Fibroblast of lung (primary cell): ENCODE results near the gene ACSS3. TPM values are rescaled to one million over a fixed set of nuclear protein-coding genes. Genes with fewer than 3 reads are reported as not detected.
A peak's percentile ranks its signal among the peaks of the same experiment; 100 is the strongest.

ENCODE experiments used
- DNase-seq, 2 donors: peaks; one replicate each; pipeline versions ENCODE4 v3.0.0 to v3.0.0-alpha.2; 2010; ENCODE audit warnings: low read depth in 2 of 2
- H2AFZ ChIP-seq: 2 replicates; pipeline ENCODE4 v1.5.1; 2012; ENCODE audit warnings: low read length, control low read depth, inconsistent platforms
- H3K27ac ChIP-seq: 2 replicates; pipeline ENCODE4 v1.5.1; 2011; ENCODE audit warnings: low read length, control low read depth; ENCODE audit not compliant: insufficient read depth
- H3K27me3 ChIP-seq: 2 replicates; pipeline ENCODE4 v1.5.1; 2011; ENCODE audit warnings: mild to moderate bottlenecking, low read length; ENCODE audit not compliant: control insufficient read depth, insufficient read depth
- H3K36me3 ChIP-seq: 2 replicates; pipeline ENCODE4 v1.5.1; 2011; ENCODE audit warnings: low read length; ENCODE audit not compliant: control insufficient read depth, insufficient read depth
- H3K4me1 ChIP-seq: 2 replicates; pipeline ENCODE4 v1.5.1; 2011; ENCODE audit warnings: low read length; ENCODE audit not compliant: control insufficient read depth, insufficient read depth; ENCODE audit errors: extremely low read depth
- H3K4me2 ChIP-seq: 2 replicates; pipeline ENCODE4 v1.5.1; 2011; ENCODE audit warnings: low read length, control low read depth; ENCODE audit not compliant: insufficient read depth; ENCODE audit errors: extremely low read depth
- H3K4me3 ChIP-seq, 4 experiments: fragments of 200-600 bp in 1 of 4; sonication (generic) in 1 of 4; replicated peaks in 1 of 4; 2 replicates each; pipeline ENCODE4 v1.5.1; 2011 to 2016; ENCODE audit warnings: low read length in 4 of 4, low read depth in 3 of 4, mild to moderate bottlenecking in 3 of 4, control low read depth in 2 of 4, inconsistent platforms in 1 of 4, mixed read lengths in 1 of 4; ENCODE audit not compliant: insufficient read depth in 1 of 4; ENCODE audit errors: control extremely low read depth in 1 of 4
- H3K79me2 ChIP-seq: 2 replicates; pipeline ENCODE4 v1.5.1; 2012; ENCODE audit warnings: mild to moderate bottlenecking, low read length, inconsistent platforms; ENCODE audit not compliant: control insufficient read depth, insufficient read depth
- H3K9ac ChIP-seq: 2 replicates; pipeline ENCODE4 v1.5.1; 2011; ENCODE audit warnings: mild to moderate bottlenecking, low read length, control low read depth; ENCODE audit not compliant: insufficient read depth
- H3K9me3 ChIP-seq: 2 replicates; pipeline ENCODE4 v1.5.1; 2012; ENCODE audit warnings: low read depth, low read length; ENCODE audit not compliant: control insufficient read depth, insufficient read depth
- H4K20me1 ChIP-seq: 2 replicates; pipeline ENCODE4 v1.5.1; 2011; ENCODE audit warnings: low read length; ENCODE audit not compliant: control insufficient read depth, insufficient read depth; ENCODE audit errors: extremely low read depth
- EZH2 ChIP-seq: IDR thresholded peaks from 2 replicates; pipeline ENCODE4 v1.5.1; 2012; ENCODE audit warnings: low read length, control low read depth, mild to moderate bottlenecking; ENCODE audit errors: missing control alignments
- polyA plus RNA-seq, 2 donors: library from polyadenylated mRNA; depleted of rRNA in 1 of 2; stranded (reverse) in 1 of 2; unstranded in 1 of 2; fragments of >200 nt; gene quantifications; 2 replicates each; pipeline ENCODE4 v1.2.1, GENCODE V29; 2011 to 2012; ENCODE audit warnings: missing spikeins in 1 of 2
- total RNA-seq: library from RNA; depleted of rRNA; stranded (reverse); fragments of >200 nt; gene quantifications from 2 replicates; pipeline ENCODE4 v1.2.1, GENCODE V29; 2014
- TF ChIP-seq, protein P1 (sequence below), 2 donors: IDR thresholded peaks in 1 of 2; conservative IDR thresholded peaks in 1 of 2; 1 replicate in 1 of 2; 2 replicates in 1 of 2; pipeline ENCODE4 v1.5.1; 2011 to 2012; ENCODE audit warnings: low read length in 2 of 2, control low read depth in 1 of 2, inconsistent platforms in 1 of 2, low read depth in 1 of 2, mild to moderate bottlenecking in 1 of 2

Gene ACSS3
- total and polyA plus RNA-seq, 2 donors (not counting 1 experiment from before 2014, with no cell fraction given): 10.3 to 47.4 TPM

DNA sequence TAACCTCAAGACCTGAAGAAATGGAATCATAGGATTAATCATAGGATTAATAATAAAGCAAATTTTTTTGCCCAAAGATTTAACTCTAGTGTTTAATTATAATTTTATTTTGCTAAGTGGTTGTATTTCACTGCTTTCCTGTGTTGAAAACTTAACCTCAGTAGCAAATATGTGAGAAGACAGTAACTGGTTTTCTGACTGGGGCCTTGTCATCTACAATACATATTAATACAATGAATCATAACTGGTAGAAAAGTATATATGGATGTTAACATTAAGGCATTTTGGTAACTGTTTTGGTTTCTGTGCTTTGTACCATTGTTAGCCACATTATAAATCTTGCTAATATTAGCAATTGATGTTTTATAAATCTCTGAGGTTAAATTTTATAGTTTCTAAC is 92.2 kb downstream of the ACSS3 start:
- H2AFZ ChIP-seq: no peak overlapping the region

DNA sequence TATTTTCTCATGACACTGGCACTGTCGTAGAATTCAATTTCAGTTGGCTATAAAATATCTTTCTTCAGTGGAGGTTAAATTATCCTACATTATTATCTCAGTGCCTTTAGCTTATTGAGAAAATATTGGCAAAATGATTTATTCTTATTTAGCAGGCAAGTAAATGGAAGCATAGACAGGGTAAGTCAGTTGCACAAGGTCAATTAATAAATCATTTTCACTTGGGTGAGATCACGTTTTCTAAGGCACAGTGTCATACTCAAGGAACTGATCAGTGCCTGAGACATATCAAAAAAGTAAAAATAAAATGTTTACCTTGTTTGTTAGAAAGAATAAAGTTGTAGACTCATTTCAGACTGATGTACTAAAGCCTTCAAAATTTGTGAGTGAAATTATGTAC is 95.0 kb downstream of the ACSS3 start:
- Histone ChIP-seq H3K9ac (no peak overlapping the region), H3K36me3 (no peaks in the 10 kb centered on the region), H3K4me1 (no peaks in the 10 kb centered on the region), H3K9me3 (no peaks in the 10 kb centered on the region), H3K4me2 (no peak overlapping the region), H3K79me2 (no peaks in the 10 kb centered on the region), H3K27me3 (no peaks in the 10 kb centered on the region), H3K27ac (no peak overlapping the region), H4K20me1 (no peaks in the 10 kb centered on the region), H3K4me3 (no peak overlapping the region), H2AFZ (no peak overlapping the region)
- no peak for DNase-seq
- TF ChIP-seq EZH2: no peak
- TF ChIP-seq, protein P1, sequence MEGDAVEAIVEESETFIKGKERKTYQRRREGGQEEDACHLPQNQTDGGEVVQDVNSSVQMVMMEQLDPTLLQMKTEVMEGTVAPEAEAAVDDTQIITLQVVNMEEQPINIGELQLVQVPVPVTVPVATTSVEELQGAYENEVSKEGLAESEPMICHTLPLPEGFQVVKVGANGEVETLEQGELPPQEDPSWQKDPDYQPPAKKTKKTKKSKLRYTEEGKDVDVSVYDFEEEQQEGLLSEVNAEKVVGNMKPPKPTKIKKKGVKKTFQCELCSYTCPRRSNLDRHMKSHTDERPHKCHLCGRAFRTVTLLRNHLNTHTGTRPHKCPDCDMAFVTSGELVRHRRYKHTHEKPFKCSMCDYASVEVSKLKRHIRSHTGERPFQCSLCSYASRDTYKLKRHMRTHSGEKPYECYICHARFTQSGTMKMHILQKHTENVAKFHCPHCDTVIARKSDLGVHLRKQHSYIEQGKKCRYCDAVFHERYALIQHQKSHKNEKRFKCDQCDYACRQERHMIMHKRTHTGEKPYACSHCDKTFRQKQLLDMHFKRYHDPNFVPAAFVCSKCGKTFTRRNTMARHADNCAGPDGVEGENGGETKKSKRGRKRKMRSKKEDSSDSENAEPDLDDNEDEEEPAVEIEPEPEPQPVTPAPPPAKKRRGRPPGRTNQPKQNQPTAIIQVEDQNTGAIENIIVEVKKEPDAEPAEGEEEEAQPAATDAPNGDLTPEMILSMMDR (conservative IDR thresholded peaks at IDR 0.05 in 1 of 2, IDR thresholded peaks at IDR 0.05 in 1 of 2; ENCODE audit: low read depth in 1 of 2, low read length in 2 of 2): no peak

More for the DNA sequence above, 92.2 kb downstream of the ACSS3 start:
- H3K4me2 ChIP-seq: no peak overlapping the region
- H3K27me3 ChIP-seq: no peaks in the 10 kb centered on the region
- H3K27ac ChIP-seq: no peak overlapping the region
- H3K4me1 ChIP-seq: no peaks in the 10 kb centered on the region
- H3K4me3 ChIP-seq: no peak overlapping the region
- H4K20me1 ChIP-seq: no peaks in the 10 kb centered on the region
- H3K9ac ChIP-seq: no peak overlapping the region
- TF ChIP-seq, protein P1 (conservative IDR thresholded peaks at IDR 0.05 in 1 of 2, IDR thresholded peaks at IDR 0.05 in 1 of 2; ENCODE audit: low read depth in 1 of 2, low read length in 2 of 2): no peak
- TF ChIP-seq EZH2: no peak
- no peaks in the 10 kb centered on the region for H3K36me3 ChIP-seq
- DNase-seq: peak; percentile 4 to 29
- no peaks in the 10 kb centered on the region for H3K9me3 ChIP-seq
- H3K79me2 ChIP-seq: no peaks in the 10 kb centered on the region

DNA sequence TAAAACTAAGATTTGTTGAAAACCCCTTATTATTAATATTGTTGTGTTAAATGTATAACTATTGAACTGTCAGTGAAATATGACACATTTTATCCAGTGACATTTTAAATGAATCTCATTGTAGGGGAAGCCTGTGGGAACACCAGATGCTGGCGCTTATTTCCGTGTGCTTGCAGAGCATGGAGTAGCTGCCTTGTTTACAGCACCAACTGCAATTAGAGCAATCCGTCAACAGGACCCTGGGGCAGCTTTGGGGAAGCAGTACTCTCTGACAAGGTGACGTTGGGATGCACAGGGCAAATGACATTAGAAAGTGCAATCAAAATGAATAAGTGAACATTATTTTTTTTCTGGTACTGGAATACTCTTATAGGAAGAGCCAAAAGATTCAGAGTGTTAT is 96.8 kb downstream of the ACSS3 start:
- Histone ChIP-seq H3K27me3 (no peaks in the 10 kb centered on the region), H3K4me3 (no peak overlapping the region), H3K79me2 (no peaks in the 10 kb centered on the region), H4K20me1 (no peaks in the 10 kb centered on the region), H3K4me2 (no peak overlapping the region), H2AFZ (no peak overlapping the region), H3K9ac (no peak overlapping the region), H3K36me3 (no peaks in the 10 kb centered on the region), H3K4me1 (no peaks in the 10 kb centered on the region), H3K9me3 (no peaks in the 10 kb centered on the region), H3K27ac (no peak overlapping the region)
- DNase-seq: no peak
- TF ChIP-seq, protein P1 (conservative IDR thresholded peaks at IDR 0.05 in 1 of 2, IDR thresholded peaks at IDR 0.05 in 1 of 2; ENCODE audit: low read depth in 1 of 2, low read length in 2 of 2): no peak
- TF ChIP-seq EZH2: no peak
